ENCODE data around the gene ARFGEF2.

DNA sequence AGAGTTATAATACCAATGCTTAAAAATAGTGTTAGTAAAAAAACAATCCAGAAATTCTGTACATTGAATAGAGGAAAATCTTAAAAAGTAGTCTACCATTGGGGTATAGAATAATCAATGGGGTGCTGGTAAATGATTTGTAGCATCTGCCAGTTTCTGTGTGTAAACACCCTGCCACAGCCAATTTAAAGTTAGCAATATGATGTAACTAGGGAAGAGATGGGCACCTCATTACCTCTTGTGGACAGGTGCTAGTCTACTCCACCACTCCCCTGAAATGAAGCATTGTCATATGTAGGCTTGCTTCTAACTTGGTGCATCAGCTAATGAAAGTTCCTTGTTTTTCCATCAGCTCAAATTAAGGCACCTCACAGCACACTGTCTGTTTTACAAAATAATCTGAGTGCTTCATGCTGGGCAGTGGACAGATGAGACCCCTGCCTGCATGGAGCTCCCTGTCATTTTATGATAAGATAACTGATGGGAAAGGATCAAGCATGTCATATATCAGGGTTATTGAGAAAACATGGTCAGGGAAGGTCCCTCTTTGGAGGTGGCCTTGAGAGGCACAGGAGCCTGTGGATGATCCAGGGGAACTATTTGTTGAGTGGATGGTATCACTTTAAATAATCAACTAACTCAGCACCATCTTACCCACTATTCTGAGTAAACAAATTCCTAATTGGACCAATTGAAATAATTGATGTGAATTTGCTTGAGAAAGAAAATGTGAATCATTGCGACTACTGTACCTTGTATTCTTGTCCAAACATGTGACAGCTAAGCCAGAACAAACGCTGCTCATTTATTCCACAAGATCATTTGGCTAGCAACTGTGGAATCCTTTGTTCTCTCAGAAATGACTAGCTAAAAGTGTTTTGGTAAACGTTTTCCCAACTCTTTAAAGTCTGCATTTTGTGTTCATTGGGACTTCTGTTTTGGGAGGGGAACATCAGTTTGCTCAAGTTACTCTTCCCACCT lies 78.7 kb downstream of the ARFGEF2 start:
- TF ChIP-seq, protein P1, sequence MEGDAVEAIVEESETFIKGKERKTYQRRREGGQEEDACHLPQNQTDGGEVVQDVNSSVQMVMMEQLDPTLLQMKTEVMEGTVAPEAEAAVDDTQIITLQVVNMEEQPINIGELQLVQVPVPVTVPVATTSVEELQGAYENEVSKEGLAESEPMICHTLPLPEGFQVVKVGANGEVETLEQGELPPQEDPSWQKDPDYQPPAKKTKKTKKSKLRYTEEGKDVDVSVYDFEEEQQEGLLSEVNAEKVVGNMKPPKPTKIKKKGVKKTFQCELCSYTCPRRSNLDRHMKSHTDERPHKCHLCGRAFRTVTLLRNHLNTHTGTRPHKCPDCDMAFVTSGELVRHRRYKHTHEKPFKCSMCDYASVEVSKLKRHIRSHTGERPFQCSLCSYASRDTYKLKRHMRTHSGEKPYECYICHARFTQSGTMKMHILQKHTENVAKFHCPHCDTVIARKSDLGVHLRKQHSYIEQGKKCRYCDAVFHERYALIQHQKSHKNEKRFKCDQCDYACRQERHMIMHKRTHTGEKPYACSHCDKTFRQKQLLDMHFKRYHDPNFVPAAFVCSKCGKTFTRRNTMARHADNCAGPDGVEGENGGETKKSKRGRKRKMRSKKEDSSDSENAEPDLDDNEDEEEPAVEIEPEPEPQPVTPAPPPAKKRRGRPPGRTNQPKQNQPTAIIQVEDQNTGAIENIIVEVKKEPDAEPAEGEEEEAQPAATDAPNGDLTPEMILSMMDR (conservative IDR thresholded peaks at IDR 0.05), result no peak
- no peak for TF ChIP-seq ZFX (IDR thresholded peaks at IDR 0.05)
